Smooth muscle cell (in vitro differentiated cells): ENCODE measurements around the gene NLRP3. TPM values are rescaled to one million over a fixed set of nuclear protein-coding genes. Genes with fewer than 3 reads are reported as not detected.

Experiments
- DNase-seq: peaks from one replicate; lab custom pipeline; 2025; ENCODE audit not compliant: unreplicated experiment; lab: John Stamatoyannopoulos, UW
- H2AFZ ChIP-seq: fragments of 200-600 bp; sonication (generic); 2 replicates; pipeline ENCODE4 v1.6.0; 2016; ENCODE audit warnings: antibody characterized with exemption, low read depth, mild to moderate bottlenecking
- H3F3A ChIP-seq: fragments of 200-600 bp; sonication (generic); 2 replicates; pipeline ENCODE4 v1.6.0; 2017; ENCODE audit warnings: antibody characterized with exemption, low read depth
- H3K27ac ChIP-seq: fragments of 200-600 bp; sonication (generic); 2 replicates; pipeline ENCODE4 v1.5.1; 2016; ENCODE audit warnings: low read depth, mild to moderate bottlenecking
- H3K27me3 ChIP-seq: fragments of 200-600 bp; sonication (generic); 2 replicates; pipeline ENCODE4 v1.6.1; 2016; ENCODE audit warnings: low read depth, mild to moderate bottlenecking
- H3K36me3 ChIP-seq: fragments of 200-600 bp; sonication (generic); 2 replicates; pipeline ENCODE4 v1.5.1; 2016; ENCODE audit warnings: low read depth
- H3K4me1 ChIP-seq: fragments of 200-600 bp; sonication (generic); 2 replicates; pipeline ENCODE4 v1.5.1; 2016; ENCODE audit warnings: low read depth
- H3K4me2 ChIP-seq: fragments of 200-600 bp; sonication (generic); 2 replicates; pipeline ENCODE4 v1.6.0; 2016; ENCODE audit warnings: mild to moderate bottlenecking
- H3K4me3 ChIP-seq: fragments of 200-600 bp; sonication (generic); 2 replicates; pipeline ENCODE4 v1.5.1; 2016; ENCODE audit warnings: mild to moderate bottlenecking
- H3K79me2 ChIP-seq: fragments of 200-600 bp; sonication (generic); 2 replicates; pipeline ENCODE4 v1.6.0; 2016; ENCODE audit warnings: low read depth, mild to moderate bottlenecking
- H3K9ac ChIP-seq: fragments of 200-600 bp; sonication (generic); 2 replicates; pipeline ENCODE4 v1.6.0; 2016; ENCODE audit warnings: low read depth
- H3K9me3 ChIP-seq: fragments of 200-600 bp; sonication (generic); replicated peaks from 2 replicates; pipeline ENCODE4 v1.5.1; 2016; ENCODE audit warnings: low read depth
- H4K20me1 ChIP-seq: fragments of 200-600 bp; sonication (generic); 2 replicates; pipeline ENCODE4 v1.6.0; 2016; ENCODE audit warnings: low read depth
- CTCF ChIP-seq: fragments of 200-600 bp; sonication (generic); IDR thresholded peaks from 2 replicates; pipeline ENCODE4 v1.5.1; 2017; ENCODE audit warnings: borderline replicate concordance, mild to moderate bottlenecking, antibody characterized with exemption; ENCODE audit not compliant: insufficient read depth, poor library complexity, severe bottlenecking
- WGBS: methylation state at CpG from one replicate; pipeline ENCODE4 v1.1.7; 2016; ENCODE audit warnings: low lambda C conversion rate; 5-methylcytosine and 5-hydroxymethylcytosine counted together
- polyA plus RNA-seq: library from polyadenylated mRNA; unstranded; fragments of >200 nt; fragmentation: Nextera tagmentation; extraction: Ambion mirVana; gene quantifications from 2 replicates; pipeline ENCODE4 v1.2.1, GENCODE V29; 2016
- total RNA-seq: library from RNA; depleted of rRNA; stranded (reverse); fragments of >200 nt; gene quantifications from 2 replicates; pipeline ENCODE4 v1.2.3, GENCODE V29; 2014

The NLRP3 gene
- total and polyA plus RNA-seq, 2 experiments from 2014 or later, result 0.58 to 1.4 TPM

- WGBS, result 80% methylated on average over 4 of the region's 4 CpGs
- no peaks in the 10 kb centered on the region for H3F3A ChIP-seq
- H3K9me3 ChIP-seq, result no peaks in the 10 kb centered on the region
- no peak overlapping the region for H2AFZ ChIP-seq
- no peak overlapping the region for H3K9ac ChIP-seq
- no peak for DNase-seq
- TF ChIP-seq CTCF, result no peak
- no peaks in the 10 kb centered on the region for H3K79me2 ChIP-seq
- no peak overlapping the region for H3K4me3 ChIP-seq
- no peaks in the 10 kb centered on the region for H3K4me1 ChIP-seq
- no peaks in the 10 kb centered on the region for H3K36me3 ChIP-seq
- H3K27me3 ChIP-seq, result no peaks in the 10 kb centered on the region
- H3K27ac ChIP-seq, result no peak overlapping the region
- no peaks in the 10 kb centered on the region for H4K20me1 ChIP-seq
- no peak overlapping the region for H3K4me2 ChIP-seq
Measured at GRCh38 chr1:247442164-247442563, 26.2 kb downstream of the NLRP3 start.

GRCh38 chr1:247443641-247444040, 27.7 kb downstream of the NLRP3 start:
- Histone ChIP-seq H2AFZ (no peak overlapping the region), H3K79me2 (no peaks in the 10 kb centered on the region), H3F3A (no peaks in the 10 kb centered on the region), H3K9ac (no peak overlapping the region), H3K4me3 (no peak overlapping the region), H3K4me2 (no peak overlapping the region), H3K4me1 (no peaks in the 10 kb centered on the region), H3K9me3 (no peaks in the 10 kb centered on the region), H3K36me3 (no peaks in the 10 kb centered on the region), H3K27me3 (no peaks in the 10 kb centered on the region), H4K20me1 (no peaks in the 10 kb centered on the region), H3K27ac (no peak overlapping the region)
- WGBS, result 69% methylated on average over 5 of the region's 5 CpGs
- no peak for DNase-seq
- no peak for TF ChIP-seq CTCF

- Histone ChIP-seq H3K9ac (no peak overlapping the region), H3K4me1 (no peaks in the 10 kb centered on the region), H3K79me2 (no peaks in the 10 kb centered on the region), H3K27ac (no peak overlapping the region), H4K20me1 (no peaks in the 10 kb centered on the region), H2AFZ (no peak overlapping the region), H3K36me3 (no peaks in the 10 kb centered on the region), H3K4me3 (no peak overlapping the region), H3F3A (no peaks in the 10 kb centered on the region), H3K9me3 (no peaks in the 10 kb centered on the region), H3K27me3 (no peaks in the 10 kb centered on the region), H3K4me2 (no peak overlapping the region)
- WGBS, result 83% methylated on average over 6 of the region's 6 CpGs
- no peak for DNase-seq
- no peak for TF ChIP-seq CTCF
Measured at GRCh38 chr1:247444571-247444970, 28.6 kb downstream of the NLRP3 start.

GRCh38 chr1:247445526-247446356, 29.8 kb downstream of the NLRP3 start:
- Histone ChIP-seq H3K27ac (no peak overlapping the region), H3K9me3 (no peaks in the 10 kb centered on the region), H3K79me2 (no peaks in the 10 kb centered on the region), H3F3A (no peaks in the 10 kb centered on the region), H3K27me3 (no peaks in the 10 kb centered on the region), H3K4me1 (no peaks in the 10 kb centered on the region), H2AFZ (no peak overlapping the region), H3K4me3 (no peak overlapping the region), H4K20me1 (no peaks in the 10 kb centered on the region), H3K4me2 (no peak overlapping the region), H3K36me3 (no peaks in the 10 kb centered on the region), H3K9ac (no peak overlapping the region)
- no peak for TF ChIP-seq CTCF
- no peak for DNase-seq
- 85% methylated on average over 17 of the region's 17 CpGs for WGBS
